Activated B cell treated with CpG ODN at 0.5 μM for 24 hours (primary cell): Measurements from ENCODE around the gene TMEM108. TPM values are rescaled to one million over a fixed set of nuclear protein-coding genes. Genes with fewer than 3 reads are reported as not detected.

ENCODE experiments used
- ATAC-seq: fragments of 200-7000 bp; cut with Tn5 transposase; one replicate; pipeline ENCODE4 v1.10.0; 2021; ENCODE audit warnings: low read depth, mild to moderate bottlenecking, moderate library complexity
- CTCF ChIA-PET: fragments of 350-600 bp; sonication (Branson Sonifier 250); formaldehyde crosslinking; loops from one replicate; lab custom pipeline; 2021; ENCODE audit warnings: antibody characterized with exemption; lab: Charles Lee
- POLR2A ChIA-PET: fragments of 350-600 bp; sonication (Branson Sonifier 250); formaldehyde crosslinking; loops from one replicate; lab custom pipeline; 2021; ENCODE audit warnings: antibody characterized with exemption; lab: Charles Lee
- DNase-seq: peaks from one replicate; pipeline ENCODE4 v3.0.0; 2022
- H3K27ac Mint-ChIP-seq: one replicate; pipeline ENCODE4 v1.8.0; 2020; ENCODE audit warnings: mixed read lengths
- H3K27me3 Mint-ChIP-seq: one replicate; pipeline ENCODE4 v1.8.0; 2021; ENCODE audit warnings: mixed read lengths
- H3K36me3 Mint-ChIP-seq: one replicate; pipeline ENCODE4 v1.8.0; 2021; ENCODE audit warnings: low read depth, mixed read lengths
- H3K4me1 Mint-ChIP-seq: one replicate; pipeline ENCODE4 v1.8.0; 2021; ENCODE audit warnings: mixed read lengths
- H3K4me3 Mint-ChIP-seq: one replicate; pipeline ENCODE4 v1.8.0; 2020; ENCODE audit warnings: mild to moderate bottlenecking, mixed read lengths
- H3K9me3 Mint-ChIP-seq: one replicate; pipeline ENCODE4 v1.8.0; 2020; ENCODE audit warnings: mixed read lengths
- intact Hi-C: fragments of 100-400 bp; cut with micrococcal nuclease; formaldehyde crosslinking; loops from one replicate; pipeline ENCODE4 v1.15.1; 2024
- total RNA-seq: library from RNA; stranded (reverse); gene quantifications from 2 replicates; pipeline ENCODE4 v1.2.3, GENCODE V29; 2022
- TF ChIP-seq, protein P1 (sequence below): fragments of 200-600 bp; IDR thresholded peaks from one replicate; pipeline ENCODE4 v1.8.0; 2022; ENCODE audit warnings: antibody characterized with exemption, mild to moderate bottlenecking

The TMEM108 gene
- total RNA-seq, 1 donor from 2014 or later: not detected

DNA sequence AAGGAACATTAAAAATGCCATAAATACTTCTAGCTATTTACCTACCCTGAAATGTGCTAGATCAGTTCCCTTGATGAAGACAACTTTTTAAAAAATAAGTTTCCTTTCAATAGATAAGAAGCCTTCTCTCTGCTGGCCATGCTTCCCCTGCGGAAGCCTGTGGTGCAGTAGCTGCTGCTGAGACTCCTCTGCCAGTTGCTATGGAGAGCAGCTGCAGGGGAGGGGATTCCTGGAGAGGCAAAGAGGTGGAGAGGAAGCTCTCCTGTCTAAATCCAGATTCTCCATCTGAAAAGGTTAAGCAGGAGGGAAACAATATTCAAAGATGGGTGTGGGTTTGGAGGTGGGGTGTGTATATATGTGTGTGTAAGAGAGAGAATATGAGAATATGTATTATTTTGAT lies 291.9 kb downstream of the TMEM108 start:
- no peak overlapping the region for H3K4me3 Mint-ChIP-seq
- ChIA-PET POLR2A (no interaction called here), CTCF (no interaction called here)
- no peak overlapping the region for H3K27ac Mint-ChIP-seq
- no peaks in the 10 kb centered on the region for H3K9me3 Mint-ChIP-seq
- no peaks in the 10 kb centered on the region for H3K4me1 Mint-ChIP-seq
- DNase-seq: no peak
- TF ChIP-seq, protein P1, sequence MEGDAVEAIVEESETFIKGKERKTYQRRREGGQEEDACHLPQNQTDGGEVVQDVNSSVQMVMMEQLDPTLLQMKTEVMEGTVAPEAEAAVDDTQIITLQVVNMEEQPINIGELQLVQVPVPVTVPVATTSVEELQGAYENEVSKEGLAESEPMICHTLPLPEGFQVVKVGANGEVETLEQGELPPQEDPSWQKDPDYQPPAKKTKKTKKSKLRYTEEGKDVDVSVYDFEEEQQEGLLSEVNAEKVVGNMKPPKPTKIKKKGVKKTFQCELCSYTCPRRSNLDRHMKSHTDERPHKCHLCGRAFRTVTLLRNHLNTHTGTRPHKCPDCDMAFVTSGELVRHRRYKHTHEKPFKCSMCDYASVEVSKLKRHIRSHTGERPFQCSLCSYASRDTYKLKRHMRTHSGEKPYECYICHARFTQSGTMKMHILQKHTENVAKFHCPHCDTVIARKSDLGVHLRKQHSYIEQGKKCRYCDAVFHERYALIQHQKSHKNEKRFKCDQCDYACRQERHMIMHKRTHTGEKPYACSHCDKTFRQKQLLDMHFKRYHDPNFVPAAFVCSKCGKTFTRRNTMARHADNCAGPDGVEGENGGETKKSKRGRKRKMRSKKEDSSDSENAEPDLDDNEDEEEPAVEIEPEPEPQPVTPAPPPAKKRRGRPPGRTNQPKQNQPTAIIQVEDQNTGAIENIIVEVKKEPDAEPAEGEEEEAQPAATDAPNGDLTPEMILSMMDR: no peak
- ATAC-seq: no peak
- H3K36me3 Mint-ChIP-seq: no peaks in the 10 kb centered on the region
- intact Hi-C loops: no loop called here
- H3K27me3 Mint-ChIP-seq: peaks cover 11% of the 10 kb centered on the region

DNA sequence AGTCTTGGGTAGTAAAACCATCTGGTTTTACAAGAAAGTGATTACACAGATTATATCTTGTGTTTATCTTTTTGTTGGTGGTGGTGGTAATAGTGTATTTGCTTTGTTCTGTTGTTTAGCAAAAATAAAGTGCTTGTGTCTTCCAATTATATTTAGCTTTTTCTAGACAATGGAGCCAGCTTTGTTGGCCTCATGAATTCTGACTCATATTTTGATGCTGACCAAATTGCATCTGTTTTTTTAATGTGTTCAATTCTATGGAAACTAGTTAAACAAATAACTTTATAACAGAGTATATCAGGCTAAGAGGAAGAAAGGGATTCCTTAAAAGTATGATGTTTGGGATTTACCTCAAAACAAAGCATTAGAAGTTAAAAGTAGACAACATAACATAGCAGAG lies 292.3 kb downstream of the TMEM108 start:
- H3K27me3 Mint-ChIP-seq: peaks cover 11% of the 10 kb centered on the region
- no peak overlapping the region for H3K27ac Mint-ChIP-seq
- TF ChIP-seq, protein P1: no peak
- ATAC-seq (no peak), DNase-seq (no peak)
- intact Hi-C loops: no loop called here
- CTCF ChIA-PET: no interaction called here
- no peaks in the 10 kb centered on the region for H3K4me1 Mint-ChIP-seq
- POLR2A ChIA-PET: no interaction called here
- no peak overlapping the region for H3K4me3 Mint-ChIP-seq
- H3K9me3 Mint-ChIP-seq: no peaks in the 10 kb centered on the region
- no peaks in the 10 kb centered on the region for H3K36me3 Mint-ChIP-seq

DNA sequence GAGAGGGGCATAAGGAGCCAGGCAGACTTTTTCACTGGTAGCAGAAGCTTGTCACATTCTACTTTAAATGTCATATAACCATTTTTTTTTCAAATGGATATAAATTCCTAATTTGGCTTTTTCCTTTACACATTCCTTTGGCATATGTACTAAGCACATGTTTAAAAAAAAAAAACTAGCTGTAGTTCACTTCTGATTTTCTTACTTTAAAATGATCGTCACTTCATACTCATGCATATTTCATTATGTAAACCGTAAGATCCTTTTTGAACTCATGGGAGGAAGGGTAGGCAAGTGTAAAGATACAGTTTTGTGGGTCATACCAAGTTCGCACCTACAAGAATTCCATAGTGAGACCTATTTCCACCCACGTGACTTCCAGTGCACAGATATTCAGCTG lies 316.5 kb downstream of the TMEM108 start:
- H3K27me3 Mint-ChIP-seq: peaks cover 22% of the 10 kb centered on the region
- DNase-seq (no peak), ATAC-seq (no peak)
- ChIA-PET POLR2A (no interaction called here), CTCF (no interaction called here)
- no peaks in the 10 kb centered on the region for H3K36me3 Mint-ChIP-seq
- H3K4me1 Mint-ChIP-seq: no peaks in the 10 kb centered on the region
- intact Hi-C loops: no loop called here
- no peak overlapping the region for H3K27ac Mint-ChIP-seq
- H3K4me3 Mint-ChIP-seq: no peak overlapping the region
- H3K9me3 Mint-ChIP-seq: peaks cover 8% of the 10 kb centered on the region
- TF ChIP-seq, protein P1: no peak

DNA sequence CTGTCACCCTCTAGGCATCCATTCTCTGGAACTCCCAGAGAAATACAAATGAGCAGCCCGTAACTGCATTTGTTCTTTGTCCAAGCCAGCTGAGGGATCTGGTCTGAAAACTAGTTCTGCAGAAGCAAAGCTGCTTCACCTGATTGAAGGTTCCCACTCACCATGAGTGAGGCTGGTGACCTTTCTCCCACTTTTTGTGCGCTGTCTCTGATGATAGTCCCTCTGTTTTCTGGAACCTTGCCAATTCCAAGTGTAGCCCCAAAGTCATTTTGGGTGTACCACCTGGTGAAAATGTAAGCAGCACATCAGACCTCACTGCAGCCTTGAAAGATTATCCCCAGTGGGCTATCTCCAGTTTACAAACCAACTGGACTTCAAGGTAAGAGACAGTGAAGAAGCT lies 322.3 kb downstream of the TMEM108 start:
- Mint-ChIP-seq H3K4me3 (no peak overlapping the region), H3K9me3 (peaks cover 8% of the 10 kb centered on the region), H3K27ac (no peak overlapping the region), H3K4me1 (no peaks in the 10 kb centered on the region), H3K36me3 (no peaks in the 10 kb centered on the region), H3K27me3 (peaks cover 17% of the 10 kb centered on the region)
- CTCF ChIA-PET: no interaction called here
- no peak for ATAC-seq
- DNase-seq: no peak
- intact Hi-C loops: no loop called here
- TF ChIP-seq, protein P1: no peak
- POLR2A ChIA-PET: no interaction called here

DNA sequence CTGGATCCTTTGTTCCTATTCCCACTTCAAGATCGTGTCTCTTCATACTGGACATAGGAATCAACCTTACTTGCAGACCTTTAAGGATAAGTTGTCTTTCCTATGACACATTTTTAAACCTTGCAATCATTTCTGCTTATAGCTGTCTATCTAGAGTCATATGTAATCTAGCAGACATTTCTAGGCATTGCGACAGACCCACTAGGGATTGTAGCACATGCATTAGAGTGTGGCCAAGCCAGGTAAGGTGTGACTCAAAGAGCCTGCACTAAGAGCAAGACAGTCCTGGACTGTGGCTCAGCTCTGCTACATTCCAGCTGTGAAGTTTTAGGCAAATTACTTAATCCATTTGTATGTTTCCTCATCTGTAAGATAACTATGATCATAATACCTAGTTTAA lies 322.8 kb downstream of the TMEM108 start:
- Mint-ChIP-seq H3K4me1 (no peaks in the 10 kb centered on the region), H3K4me3 (no peak overlapping the region), H3K27me3 (peaks cover 16% of the 10 kb centered on the region), H3K27ac (no peak overlapping the region), H3K9me3 (peaks cover 7% of the 10 kb centered on the region), H3K36me3 (no peaks in the 10 kb centered on the region)
- TF ChIP-seq, protein P1: no peak
- CTCF ChIA-PET: no interaction called here
- no peak for DNase-seq
- POLR2A ChIA-PET: no interaction called here
- intact Hi-C loops: no loop called here
- no peak for ATAC-seq
